ENCODE data around the gene FDXR. TPM values are rescaled to one million over a fixed set of nuclear protein-coding genes. Genes with fewer than 3 reads are reported as not detected.

The FDXR gene
- polyA plus RNA-seq, 1 donor from 2014 or later: 14.4 TPM

DNA sequence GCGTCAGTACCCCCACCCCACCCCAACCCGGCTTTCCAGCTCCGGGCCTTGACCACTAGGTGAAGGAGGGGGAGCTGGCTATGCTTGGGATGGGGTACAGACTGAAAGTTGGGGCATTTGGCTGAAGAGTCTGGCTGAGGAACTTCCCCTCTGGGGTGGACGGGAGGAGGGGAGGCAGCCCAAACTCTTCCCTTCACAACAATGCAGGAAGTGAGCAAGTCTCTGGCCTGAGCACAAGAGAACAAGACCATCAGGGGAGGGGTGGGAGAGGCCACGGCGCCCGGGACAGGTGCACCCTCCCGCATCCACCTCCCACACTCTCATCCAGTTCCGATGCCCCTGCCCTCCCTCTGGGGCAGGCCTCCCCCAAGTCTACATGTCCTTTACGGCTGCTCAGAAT is 44.6 kb upstream of the FDXR start:
- no peak for TF ChIP-seq POLR2AphosphoS5 (IDR thresholded peaks at IDR 0.05)
- no peak for TF ChIP-seq SMC3 (conservative IDR thresholded peaks at IDR 0.05; ENCODE audit: poor library complexity)
- no peak for TF ChIP-seq RAD21 (conservative IDR thresholded peaks at IDR 0.05)
- no peak for TF ChIP-seq REST (IDR thresholded peaks at IDR 0.05; ENCODE audit: borderline replicate concordance)
- TF ChIP-seq CTCF (IDR thresholded peaks at IDR 0.05; ENCODE audit: poor library complexity, severe bottlenecking): no peak
- no peak for TF ChIP-seq TAF1 (IDR thresholded peaks at IDR 0.05; ENCODE audit: low read depth)
- TF ChIP-seq EP300 (conservative IDR thresholded peaks at IDR 0.05; ENCODE audit: poor library complexity, severe bottlenecking): no peak
- TF ChIP-seq MXI1 (conservative IDR thresholded peaks at IDR 0.05; ENCODE audit: poor library complexity, severe bottlenecking): no peak
- no peak for TF ChIP-seq EZH2 (IDR thresholded peaks at IDR 0.05; ENCODE audit: borderline replicate concordance, insufficient read depth, low read length, poor library complexity, severe bottlenecking)
- H3K4me3 ChIP-seq (ENCODE audit: low read length): no peak overlapping the region
- peaks cover 2% of the 10 kb centered on the region for H3K27me3 ChIP-seq (ENCODE audit: insufficient read depth, low read depth, low read length)
- H3K36me3 ChIP-seq (ENCODE audit: insufficient read depth, low read length): no peaks in the 10 kb centered on the region
- H2AFZ ChIP-seq (ENCODE audit: low read depth, low read length): no peak overlapping the region
- no peaks in the 10 kb centered on the region for H3K9me2 ChIP-seq (ENCODE audit: insufficient read depth, low read length)
- no peaks in the 10 kb centered on the region for H3F3A ChIP-seq (ENCODE audit: insufficient read depth, low read length, poor library complexity, severe bottlenecking)
- H3K9me3 ChIP-seq (ENCODE audit: low read length): no peaks in the 10 kb centered on the region
- H3K27ac ChIP-seq (ENCODE audit: low read length): no peak overlapping the region
- H3K9ac ChIP-seq (ENCODE audit: low read length): no peak overlapping the region
- H3K4me2 ChIP-seq (ENCODE audit: low read length): no peak overlapping the region
- no peaks in the 10 kb centered on the region for H4K20me1 ChIP-seq (ENCODE audit: insufficient read depth)
- H3K79me2 ChIP-seq (replicated peaks; ENCODE audit: insufficient read depth, low read length): no peaks in the 10 kb centered on the region

DNA sequence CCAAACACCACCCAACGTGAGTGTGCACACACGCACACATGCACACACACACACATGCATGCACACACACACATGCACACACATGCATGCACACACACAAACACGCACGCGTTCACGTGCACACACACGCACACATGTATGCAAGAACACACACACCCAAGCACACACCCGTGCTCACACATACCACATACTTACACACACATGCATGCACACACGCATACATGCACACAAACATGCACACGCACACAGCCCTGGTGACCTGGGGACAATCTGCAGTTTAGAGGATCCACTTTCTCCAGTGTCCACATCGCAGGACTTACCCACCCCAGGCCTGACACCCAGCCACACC is 44.0 kb upstream of the FDXR start:
- no peak overlapping the region for H3K4me3 ChIP-seq (ENCODE audit: low read length)
- no peak overlapping the region for H3K4me2 ChIP-seq (ENCODE audit: low read length)
- no peak for TF ChIP-seq EP300 (conservative IDR thresholded peaks at IDR 0.05; ENCODE audit: poor library complexity, severe bottlenecking)
- TF ChIP-seq POLR2AphosphoS5 (IDR thresholded peaks at IDR 0.05): no peak
- no peak for TF ChIP-seq MXI1 (conservative IDR thresholded peaks at IDR 0.05; ENCODE audit: poor library complexity, severe bottlenecking)
- TF ChIP-seq EZH2 (IDR thresholded peaks at IDR 0.05; ENCODE audit: borderline replicate concordance, insufficient read depth, low read length, poor library complexity, severe bottlenecking): no peak
- no peak for TF ChIP-seq CTCF (IDR thresholded peaks at IDR 0.05; ENCODE audit: poor library complexity, severe bottlenecking)
- no peaks in the 10 kb centered on the region for H3K79me2 ChIP-seq (replicated peaks; ENCODE audit: insufficient read depth, low read length)
- H3F3A ChIP-seq (ENCODE audit: insufficient read depth, low read length, poor library complexity, severe bottlenecking): no peaks in the 10 kb centered on the region
- H4K20me1 ChIP-seq (ENCODE audit: insufficient read depth): no peaks in the 10 kb centered on the region
- no peak overlapping the region for H3K9ac ChIP-seq (ENCODE audit: low read length)
- H3K27ac ChIP-seq (ENCODE audit: low read length): no peak overlapping the region
- no peaks in the 10 kb centered on the region for H3K9me3 ChIP-seq (ENCODE audit: low read length)
- no peak overlapping the region for H2AFZ ChIP-seq (ENCODE audit: low read depth, low read length)
- no peaks in the 10 kb centered on the region for H3K27me3 ChIP-seq (ENCODE audit: insufficient read depth, low read depth, low read length)
- H3K36me3 ChIP-seq (ENCODE audit: insufficient read depth, low read length): no peaks in the 10 kb centered on the region
- H3K9me2 ChIP-seq (ENCODE audit: insufficient read depth, low read length): no peaks in the 10 kb centered on the region

Data from neural cell (in vitro differentiated cells).